Measurements from ENCODE around the gene NAV3.

- TF ChIP-seq GATA2 (CRISPR knock-in tag; IDR thresholded peaks at IDR 0.05) (no peak), MXI1 (IDR thresholded peaks at IDR 0.05; ENCODE audit: low read depth, low read length) (no peak), POLR2AphosphoS5 (IDR thresholded peaks at IDR 0.05; ENCODE audit: low read depth, low read length) (no peak), NFIC (IDR thresholded peaks at IDR 0.05; ENCODE audit: borderline replicate concordance) (no peak), FOSL2 (IDR thresholded peaks at IDR 0.05; ENCODE audit: borderline replicate concordance, low read depth) (no peak)
Measured at GRCh38 chr12:78036874-78037273, 206.2 kb downstream of the NAV3 start.
